ENCODE data around the gene TMEM151A. TPM values are rescaled to one million over a fixed set of nuclear protein-coding genes. Genes with fewer than 3 reads are reported as not detected.
"Not testable (repeated sequence)": the region's sequence is repeated elsewhere in the genome, so short reads cannot be mapped to it uniquely, and the experiment has no call there.

Gene TMEM151A
- total and polyA plus RNA-seq, 2 experiments from 2014 or later: 1.0 to 4.4 TPM

DNA sequence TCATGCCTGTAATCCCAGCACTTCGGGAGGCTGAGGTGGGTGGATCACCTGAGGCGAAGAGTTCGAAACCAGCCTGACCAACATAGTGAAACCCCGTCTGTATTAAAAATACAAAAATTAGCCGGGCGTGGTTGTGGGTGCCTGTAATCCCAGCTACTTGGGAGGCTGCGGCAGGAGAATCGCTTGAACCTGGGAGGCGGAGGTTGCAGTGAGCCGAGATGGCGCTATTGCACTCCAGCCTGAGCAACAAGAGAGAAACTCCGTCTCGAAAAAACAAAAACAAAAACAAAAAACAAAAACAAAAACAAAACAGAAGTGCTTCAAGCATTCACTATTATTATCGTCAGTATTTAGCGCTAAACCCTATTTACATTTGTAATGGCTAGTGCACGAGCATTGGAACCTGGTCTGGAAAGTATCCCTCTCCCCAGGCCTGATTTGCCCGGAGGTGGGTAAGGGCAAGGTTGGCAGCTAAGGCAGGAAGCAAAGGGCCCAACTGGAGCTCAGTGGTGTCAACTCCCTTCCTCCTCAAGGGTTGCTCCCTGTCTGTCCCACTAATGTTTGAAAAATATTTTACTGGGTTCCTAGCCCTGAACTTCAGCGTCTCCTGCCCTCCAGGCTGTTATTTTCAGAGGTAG lies 19.2 kb downstream of the TMEM151A start:
- not testable (repeated sequence) for H3K9me2 ChIP-seq (ENCODE audit: insufficient read depth); H4K20me1 ChIP-seq (replicated peaks; ENCODE audit: insufficient read depth); DNase-seq (ENCODE audit: low spot score); H3K36me3 Mint-ChIP-seq (ENCODE audit: low read depth); H3K9me3 Mint-ChIP-seq; H3K79me2 ChIP-seq (replicated peaks; ENCODE audit: insufficient read depth); H3K36me3 ChIP-seq (ENCODE audit: insufficient read depth); ATAC-seq; H3K4me3 Mint-ChIP-seq; H3K27me3 ChIP-seq (ENCODE audit: insufficient read depth); H3K27ac ChIP-seq (ENCODE audit: low read depth); H3K27ac Mint-ChIP-seq
- Histone ChIP-seq H3F3A (replicated peaks; ENCODE audit: low read depth) (peaks cover 12% of the 10 kb centered on the region; the same call in 1 of the 2 replicates), H3K4me3 (peak overlapping the region; percentile 84; the same call in 1 of the 2 replicates), H2AFZ (peak overlapping the region; percentile 99; the same call in 1 of the 2 replicates), H3K4me1 (ENCODE audit: insufficient read depth) (peaks cover 17% of the 10 kb centered on the region), H3K4me2 (peak overlapping the region; percentile 90; the same call in 1 of the 2 replicates)
- TF ChIP-seq, protein P1, sequence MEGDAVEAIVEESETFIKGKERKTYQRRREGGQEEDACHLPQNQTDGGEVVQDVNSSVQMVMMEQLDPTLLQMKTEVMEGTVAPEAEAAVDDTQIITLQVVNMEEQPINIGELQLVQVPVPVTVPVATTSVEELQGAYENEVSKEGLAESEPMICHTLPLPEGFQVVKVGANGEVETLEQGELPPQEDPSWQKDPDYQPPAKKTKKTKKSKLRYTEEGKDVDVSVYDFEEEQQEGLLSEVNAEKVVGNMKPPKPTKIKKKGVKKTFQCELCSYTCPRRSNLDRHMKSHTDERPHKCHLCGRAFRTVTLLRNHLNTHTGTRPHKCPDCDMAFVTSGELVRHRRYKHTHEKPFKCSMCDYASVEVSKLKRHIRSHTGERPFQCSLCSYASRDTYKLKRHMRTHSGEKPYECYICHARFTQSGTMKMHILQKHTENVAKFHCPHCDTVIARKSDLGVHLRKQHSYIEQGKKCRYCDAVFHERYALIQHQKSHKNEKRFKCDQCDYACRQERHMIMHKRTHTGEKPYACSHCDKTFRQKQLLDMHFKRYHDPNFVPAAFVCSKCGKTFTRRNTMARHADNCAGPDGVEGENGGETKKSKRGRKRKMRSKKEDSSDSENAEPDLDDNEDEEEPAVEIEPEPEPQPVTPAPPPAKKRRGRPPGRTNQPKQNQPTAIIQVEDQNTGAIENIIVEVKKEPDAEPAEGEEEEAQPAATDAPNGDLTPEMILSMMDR (conservative IDR thresholded peaks at IDR 0.05; ENCODE audit: low read depth in 2 of 2): peak; percentile 38 to 47
- Mint-ChIP-seq H3K27me3 (ENCODE audit: insufficient read depth, low read depth, poor library complexity) (peaks cover 12% of the 10 kb centered on the region), H3K4me1 (peaks cover 25% of the 10 kb centered on the region)

DNA sequence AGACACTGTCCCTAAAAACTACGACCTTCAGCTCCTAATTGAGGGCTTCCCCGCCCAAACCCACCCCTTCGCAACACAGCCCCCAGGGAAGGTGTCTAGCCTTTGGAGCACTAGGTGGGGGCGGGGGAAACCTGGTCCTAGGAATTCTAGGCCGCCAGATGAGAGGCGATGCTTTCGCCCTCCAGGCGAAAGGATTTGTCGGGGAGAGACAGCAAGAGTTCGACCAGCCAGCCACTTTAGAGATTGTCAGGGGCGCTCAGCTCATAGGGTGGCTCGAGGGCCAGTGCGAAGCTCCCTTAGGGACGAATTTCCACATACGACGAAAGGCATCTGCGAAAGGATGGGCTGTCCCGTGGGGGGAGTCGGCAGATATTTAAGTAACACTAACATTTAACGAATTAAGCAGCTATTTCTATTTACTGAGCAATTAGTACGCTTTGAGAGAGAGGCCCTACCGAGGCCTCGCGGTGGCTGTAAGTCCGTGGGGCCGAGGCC lies 19.8 kb downstream of the TMEM151A start:
- peaks cover 25% of the 10 kb centered on the region for H3K4me1 Mint-ChIP-seq

DNA sequence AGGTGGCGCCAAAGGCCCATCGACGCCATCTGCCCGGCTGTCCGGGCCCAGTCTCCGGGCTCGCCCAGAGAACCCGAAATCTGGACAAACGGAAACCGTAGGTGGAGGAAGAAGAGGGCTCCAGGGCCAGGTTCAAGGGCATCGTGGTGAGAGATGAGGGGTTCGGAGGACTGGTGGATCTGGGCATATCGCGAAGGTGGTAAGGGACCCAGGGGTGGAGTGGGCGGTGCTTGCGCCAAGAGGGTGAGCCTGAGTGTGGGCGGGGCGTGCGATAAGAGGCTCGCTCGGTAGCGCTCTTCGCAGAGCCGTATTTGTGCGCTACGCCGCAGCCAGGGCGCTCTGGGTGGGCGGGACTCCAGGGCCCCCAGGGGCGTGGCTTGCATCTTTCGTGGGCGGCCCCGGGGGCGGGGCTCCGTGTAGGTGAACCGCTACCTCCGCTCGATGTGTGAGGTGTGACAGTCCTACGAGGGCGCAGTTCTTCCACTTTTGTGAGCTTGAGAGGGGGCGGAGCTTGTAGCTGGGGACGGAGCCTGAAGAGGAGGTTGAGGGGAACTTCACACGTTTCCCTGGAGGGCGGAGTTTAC lies 20.4 kb downstream of the TMEM151A start:
- Histone ChIP-seq H3K4me1 (ENCODE audit: insufficient read depth) (peaks cover 17% of the 10 kb centered on the region), H3K79me2 (replicated peaks; ENCODE audit: insufficient read depth) (no peaks in the 10 kb centered on the region), H4K20me1 (replicated peaks; ENCODE audit: insufficient read depth) (no peaks in the 10 kb centered on the region), H3K27me3 (ENCODE audit: insufficient read depth) (no peaks in the 10 kb centered on the region), H3K9me2 (ENCODE audit: insufficient read depth) (no peaks in the 10 kb centered on the region), H3K27ac (ENCODE audit: low read depth) (peak overlapping the region; percentile 92), H3F3A (replicated peaks; ENCODE audit: low read depth) (peaks cover 12% of the 10 kb centered on the region; the same call in 1 of the 2 replicates), H3K4me2 (peak overlapping the region; percentile 90), H3K4me3 (peak overlapping the region; percentile 84), H2AFZ (peak overlapping the region; percentile 99), H3K36me3 (ENCODE audit: insufficient read depth) (no peaks in the 10 kb centered on the region)
- DNase-seq (ENCODE audit: low spot score) (peak; percentile 94), ATAC-seq (peak; percentile 55)
- H3K27ac Mint-ChIP-seq: peak overlapping the region; percentile 97
- peaks cover 2% of the 10 kb centered on the region; the same call in 1 of the 3 replicates for H3K36me3 Mint-ChIP-seq (ENCODE audit: low read depth)
- peaks cover 25% of the 10 kb centered on the region for H3K4me1 Mint-ChIP-seq
- no peaks in the 10 kb centered on the region for H3K9me3 Mint-ChIP-seq
- peak overlapping the region; percentile 81 for H3K4me3 Mint-ChIP-seq
- peaks cover 9% of the 10 kb centered on the region for H3K27me3 Mint-ChIP-seq (ENCODE audit: insufficient read depth, low read depth, poor library complexity)
- TF ChIP-seq, protein P2, sequence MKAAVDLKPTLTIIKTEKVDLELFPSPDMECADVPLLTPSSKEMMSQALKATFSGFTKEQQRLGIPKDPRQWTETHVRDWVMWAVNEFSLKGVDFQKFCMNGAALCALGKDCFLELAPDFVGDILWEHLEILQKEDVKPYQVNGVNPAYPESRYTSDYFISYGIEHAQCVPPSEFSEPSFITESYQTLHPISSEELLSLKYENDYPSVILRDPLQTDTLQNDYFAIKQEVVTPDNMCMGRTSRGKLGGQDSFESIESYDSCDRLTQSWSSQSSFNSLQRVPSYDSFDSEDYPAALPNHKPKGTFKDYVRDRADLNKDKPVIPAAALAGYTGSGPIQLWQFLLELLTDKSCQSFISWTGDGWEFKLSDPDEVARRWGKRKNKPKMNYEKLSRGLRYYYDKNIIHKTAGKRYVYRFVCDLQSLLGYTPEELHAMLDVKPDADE (IDR thresholded peaks at IDR 0.05): no peak
- TF ChIP-seq EZH2phosphoT487 (IDR thresholded peaks at IDR 0.05; ENCODE audit: unreplicated experiment) (no peak), POLR2AphosphoS5 (IDR thresholded peaks at IDR 0.05; ENCODE audit: low read depth) (no peak; the same call in none of the 2 replicates), ZNF114 (CRISPR knock-in tag; IDR thresholded peaks at IDR 0.05) (no peak), CREB1 (CRISPR knock-in tag; IDR thresholded peaks at IDR 0.05; ENCODE audit: low read depth) (peak; percentile 63), JUNB (IDR thresholded peaks at IDR 0.05; ENCODE audit: unreplicated experiment) (no peak)

More for the DNA sequence above, 19.8 kb downstream of the TMEM151A start:
- Histone ChIP-seq H4K20me1 (replicated peaks; ENCODE audit: insufficient read depth) (no peaks in the 10 kb centered on the region), H2AFZ (peak overlapping the region; percentile 99), H3K9me2 (ENCODE audit: insufficient read depth) (no peaks in the 10 kb centered on the region), H3K27me3 (ENCODE audit: insufficient read depth) (no peaks in the 10 kb centered on the region), H3K4me1 (ENCODE audit: insufficient read depth) (peaks cover 17% of the 10 kb centered on the region), H3K4me2 (peak overlapping the region; percentile 90), H3K4me3 (peak overlapping the region; percentile 84), H3F3A (replicated peaks; ENCODE audit: low read depth) (peaks cover 12% of the 10 kb centered on the region; the same call in 1 of the 2 replicates), H3K36me3 (ENCODE audit: insufficient read depth) (no peaks in the 10 kb centered on the region), H3K79me2 (replicated peaks; ENCODE audit: insufficient read depth) (no peaks in the 10 kb centered on the region), H3K27ac (ENCODE audit: low read depth) (no peak overlapping the region)
- peak; percentile 67 for DNase-seq (ENCODE audit: low spot score)
- peak overlapping the region; percentile 97 for H3K27ac Mint-ChIP-seq
- no peaks in the 10 kb centered on the region for H3K9me3 Mint-ChIP-seq
- peaks cover 2% of the 10 kb centered on the region; the same call in 1 of the 3 replicates for H3K36me3 Mint-ChIP-seq (ENCODE audit: low read depth)
- ATAC-seq: peak; percentile 3
- peaks cover 10% of the 10 kb centered on the region for H3K27me3 Mint-ChIP-seq (ENCODE audit: insufficient read depth, low read depth, poor library complexity)
- TF ChIP-seq EZH2phosphoT487 (IDR thresholded peaks at IDR 0.05; ENCODE audit: unreplicated experiment): no peak
- TF ChIP-seq, protein P2 (IDR thresholded peaks at IDR 0.05): no peak
- no peak for TF ChIP-seq STAT1 (IDR thresholded peaks at IDR 0.05; ENCODE audit: unreplicated experiment)
- TF ChIP-seq CREB1 (CRISPR knock-in tag; IDR thresholded peaks at IDR 0.05; ENCODE audit: low read depth): no peak
- no peak for TF ChIP-seq ZNF114 (CRISPR knock-in tag; IDR thresholded peaks at IDR 0.05)
- H3K4me3 Mint-ChIP-seq: peak overlapping the region; percentile 81
